ENCODE results near the gene IQCH. TPM values are rescaled to one million over a fixed set of nuclear protein-coding genes. Genes with fewer than 3 reads are reported as not detected.

IQCH gene
- polyA plus RNA-seq, 1 of the 3 experiments (the other 2 are of a cell fraction): 0.81 TPM

DNA sequence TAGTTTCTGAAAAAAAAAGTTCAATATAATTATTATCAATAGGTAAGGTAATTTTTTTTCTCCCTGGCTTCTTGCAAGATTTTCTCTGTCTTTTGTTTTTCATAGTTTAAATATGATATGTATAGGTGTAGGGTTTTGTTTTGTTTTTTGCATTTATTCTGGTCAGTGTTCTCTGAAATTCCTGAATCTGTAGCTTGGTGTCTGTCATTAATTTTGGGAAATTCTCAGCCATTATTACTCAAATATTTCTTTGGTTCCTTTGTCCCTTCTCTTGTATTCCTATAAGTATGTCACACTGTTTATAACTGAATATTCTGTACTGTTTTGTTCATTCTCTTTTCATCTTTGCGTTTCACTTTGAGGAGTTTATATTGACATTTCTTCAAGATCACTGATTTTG, 22.1 kb downstream of the IQCH start (continued):
- TF ChIP-seq, protein P1, sequence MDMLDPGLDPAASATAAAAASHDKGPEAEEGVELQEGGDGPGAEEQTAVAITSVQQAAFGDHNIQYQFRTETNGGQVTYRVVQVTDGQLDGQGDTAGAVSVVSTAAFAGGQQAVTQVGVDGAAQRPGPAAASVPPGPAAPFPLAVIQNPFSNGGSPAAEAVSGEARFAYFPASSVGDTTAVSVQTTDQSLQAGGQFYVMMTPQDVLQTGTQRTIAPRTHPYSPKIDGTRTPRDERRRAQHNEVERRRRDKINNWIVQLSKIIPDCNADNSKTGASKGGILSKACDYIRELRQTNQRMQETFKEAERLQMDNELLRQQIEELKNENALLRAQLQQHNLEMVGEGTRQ (IDR thresholded peaks at IDR 0.05; ENCODE audit: borderline replicate concordance, low read depth, low read length): no peak
- TF ChIP-seq FOXM1 (IDR thresholded peaks at IDR 0.05; ENCODE audit: low read depth): no peak
- no peak for TF ChIP-seq JUND (IDR thresholded peaks at IDR 0.05)

DNA sequence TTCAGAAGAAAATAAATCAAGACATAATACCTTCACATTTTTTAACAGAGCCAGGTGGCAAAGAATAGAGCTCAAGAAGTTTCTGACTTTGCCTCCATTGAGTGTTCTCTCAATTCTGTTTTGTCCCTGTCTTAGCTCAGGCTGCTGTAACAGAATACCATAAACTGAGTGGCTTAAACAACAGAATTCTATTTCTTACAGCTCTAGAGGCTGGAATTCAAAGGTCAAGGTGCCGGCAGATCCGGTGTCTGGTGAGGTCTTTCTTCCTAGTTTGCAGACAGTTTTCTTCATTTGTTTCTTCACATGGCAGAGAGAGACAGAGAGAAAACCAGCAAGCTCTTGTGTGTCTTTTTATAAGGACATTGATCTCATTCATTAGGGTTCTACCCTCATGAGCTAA, 25.6 kb downstream of the IQCH start:
- no peak overlapping the region for H3K4me3 ChIP-seq (ENCODE audit: low read depth in 2 of 2, low read length in 1 of 2)
- no peak overlapping the region for H3K9ac ChIP-seq
- H3K4me2 ChIP-seq: no peak overlapping the region
- ChIA-PET POLR2A (no interaction called here), CTCF (interaction anchor here (0.9 to 1.6 kb wide), 6 partner anchors 11 to 334 kb away, joined by 3 to 6 read pairs (median 4); no protein-coding TSS in a partner anchor)
- WGBS (ENCODE audit: low lambda C conversion rate): 94% methylated on average over 2 of the region's 2 CpGs
- H3K79me2 ChIP-seq (ENCODE audit: insufficient read depth): no peaks in the 10 kb centered on the region
- no peaks in the 10 kb centered on the region for H4K20me1 ChIP-seq (ENCODE audit: insufficient read depth)
- no peaks in the 10 kb centered on the region for H3K4me1 ChIP-seq (ENCODE audit: control insufficient read depth in 1 of 2, insufficient read depth in 2 of 2, low read depth in 1 of 2, low read length in 1 of 2)
- no peaks in the 10 kb centered on the region for H3K9me3 ChIP-seq
- H3K9me2 ChIP-seq: no peaks in the 10 kb centered on the region
- H3K36me3 ChIP-seq (replicated peaks in 1 of 2; ENCODE audit: control insufficient read depth in 1 of 2, insufficient read depth in 2 of 2, low read length in 1 of 2): peaks cover 0 to 2% of the 10 kb centered on the region in 2 experiments
- no peaks in the 10 kb centered on the region for H3K27me3 ChIP-seq (ENCODE audit: insufficient read depth)
- no peak for DNase-seq
- peaks cover 4% of the 10 kb centered on the region for H3F3A ChIP-seq (replicated peaks; ENCODE audit: insufficient read depth)
- no peak overlapping the region for H2AFZ ChIP-seq (ENCODE audit: low read depth)
- H3K27ac ChIP-seq (ENCODE audit: low read depth in 2 of 2, low read length in 1 of 2): no peak overlapping the region
- TF ChIP-seq FOXM1 (IDR thresholded peaks at IDR 0.05; ENCODE audit: low read depth) (no peak), POLR2AphosphoS5 (IDR thresholded peaks at IDR 0.05; ENCODE audit: low read depth, low read length) (no peak), SMC3 (IDR thresholded peaks at IDR 0.05; ENCODE audit: low read depth, low read length) (no peak), MXI1 (IDR thresholded peaks at IDR 0.05; ENCODE audit: low read depth, low read length) (no peak), FOXJ3 (CRISPR knock-in tag; IDR thresholded peaks at IDR 0.05) (no peak), EZH2phosphoT487 (IDR thresholded peaks at IDR 0.05; ENCODE audit: borderline replicate concordance, low read depth) (no peak), NFIC (IDR thresholded peaks at IDR 0.05; ENCODE audit: borderline replicate concordance) (no peak), FOSL2 (IDR thresholded peaks at IDR 0.05; ENCODE audit: borderline replicate concordance, low read depth) (no peak), RXRA (IDR thresholded peaks at IDR 0.05; ENCODE audit: borderline replicate concordance, low read depth) (no peak), JUND (IDR thresholded peaks at IDR 0.05) (no peak), EP300 (IDR thresholded peaks at IDR 0.05; ENCODE audit: borderline replicate concordance in 1 of 2, low read depth in 1 of 2, low read length in 1 of 2) (no peak), GABPA (IDR thresholded peaks at IDR 0.05; ENCODE audit: low read depth) (no peak)
- TF ChIP-seq, protein P2, sequence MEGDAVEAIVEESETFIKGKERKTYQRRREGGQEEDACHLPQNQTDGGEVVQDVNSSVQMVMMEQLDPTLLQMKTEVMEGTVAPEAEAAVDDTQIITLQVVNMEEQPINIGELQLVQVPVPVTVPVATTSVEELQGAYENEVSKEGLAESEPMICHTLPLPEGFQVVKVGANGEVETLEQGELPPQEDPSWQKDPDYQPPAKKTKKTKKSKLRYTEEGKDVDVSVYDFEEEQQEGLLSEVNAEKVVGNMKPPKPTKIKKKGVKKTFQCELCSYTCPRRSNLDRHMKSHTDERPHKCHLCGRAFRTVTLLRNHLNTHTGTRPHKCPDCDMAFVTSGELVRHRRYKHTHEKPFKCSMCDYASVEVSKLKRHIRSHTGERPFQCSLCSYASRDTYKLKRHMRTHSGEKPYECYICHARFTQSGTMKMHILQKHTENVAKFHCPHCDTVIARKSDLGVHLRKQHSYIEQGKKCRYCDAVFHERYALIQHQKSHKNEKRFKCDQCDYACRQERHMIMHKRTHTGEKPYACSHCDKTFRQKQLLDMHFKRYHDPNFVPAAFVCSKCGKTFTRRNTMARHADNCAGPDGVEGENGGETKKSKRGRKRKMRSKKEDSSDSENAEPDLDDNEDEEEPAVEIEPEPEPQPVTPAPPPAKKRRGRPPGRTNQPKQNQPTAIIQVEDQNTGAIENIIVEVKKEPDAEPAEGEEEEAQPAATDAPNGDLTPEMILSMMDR (IDR thresholded peaks at IDR 0.05): no peak

DNA sequence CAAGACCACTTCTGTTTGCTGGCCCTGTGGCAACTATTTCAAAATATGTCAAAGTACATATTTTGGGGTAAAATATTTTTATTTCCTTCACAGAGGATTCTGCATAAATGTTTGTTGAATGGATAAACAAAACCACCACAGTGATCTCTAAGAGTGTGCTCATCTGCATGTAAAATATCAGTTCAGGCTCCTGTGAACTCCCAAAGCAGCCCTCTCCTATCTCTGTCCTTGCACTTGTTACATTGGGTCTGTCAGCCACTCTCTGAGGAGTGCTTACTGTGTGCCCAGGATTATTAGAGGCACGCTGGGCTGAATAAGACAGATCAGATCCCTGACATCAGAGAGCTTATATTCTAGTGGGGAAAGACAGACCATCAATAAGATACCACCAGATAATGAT, 27.1 kb downstream of the IQCH start:
- no peak overlapping the region for H2AFZ ChIP-seq (ENCODE audit: low read depth)
- POLR2A ChIA-PET: no interaction called here
- no peaks in the 10 kb centered on the region for H4K20me1 ChIP-seq (ENCODE audit: insufficient read depth)
- no peak overlapping the region for H3K9ac ChIP-seq
- CTCF ChIA-PET: interaction anchor here (1.1 to 1.8 kb wide), 4 partner anchors 12 to 335 kb away, joined by 3 to 6 read pairs (median 4); no protein-coding TSS in a partner anchor
- no peaks in the 10 kb centered on the region for H3K79me2 ChIP-seq (ENCODE audit: insufficient read depth)
- TF ChIP-seq, protein P3, sequence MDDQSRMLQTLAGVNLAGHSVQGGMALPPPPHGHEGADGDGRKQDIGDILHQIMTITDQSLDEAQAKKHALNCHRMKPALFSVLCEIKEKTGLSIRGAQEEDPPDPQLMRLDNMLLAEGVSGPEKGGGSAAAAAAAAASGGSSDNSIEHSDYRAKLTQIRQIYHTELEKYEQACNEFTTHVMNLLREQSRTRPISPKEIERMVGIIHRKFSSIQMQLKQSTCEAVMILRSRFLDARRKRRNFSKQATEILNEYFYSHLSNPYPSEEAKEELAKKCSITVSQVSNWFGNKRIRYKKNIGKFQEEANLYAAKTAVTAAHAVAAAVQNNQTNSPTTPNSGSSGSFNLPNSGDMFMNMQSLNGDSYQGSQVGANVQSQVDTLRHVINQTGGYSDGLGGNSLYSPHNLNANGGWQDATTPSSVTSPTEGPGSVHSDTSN (IDR thresholded peaks at IDR 0.05): no peak
- TF ChIP-seq JUND (IDR thresholded peaks at IDR 0.05) (no peak), FOSL2 (IDR thresholded peaks at IDR 0.05; ENCODE audit: borderline replicate concordance, low read depth) (no peak), NFIC (IDR thresholded peaks at IDR 0.05; ENCODE audit: borderline replicate concordance) (no peak), RAD21 (IDR thresholded peaks at IDR 0.05; ENCODE audit: low read length) (no peak), MEF2A (IDR thresholded peaks at IDR 0.05; ENCODE audit: borderline replicate concordance, low read depth) (no peak)
- TF ChIP-seq, protein P4, sequence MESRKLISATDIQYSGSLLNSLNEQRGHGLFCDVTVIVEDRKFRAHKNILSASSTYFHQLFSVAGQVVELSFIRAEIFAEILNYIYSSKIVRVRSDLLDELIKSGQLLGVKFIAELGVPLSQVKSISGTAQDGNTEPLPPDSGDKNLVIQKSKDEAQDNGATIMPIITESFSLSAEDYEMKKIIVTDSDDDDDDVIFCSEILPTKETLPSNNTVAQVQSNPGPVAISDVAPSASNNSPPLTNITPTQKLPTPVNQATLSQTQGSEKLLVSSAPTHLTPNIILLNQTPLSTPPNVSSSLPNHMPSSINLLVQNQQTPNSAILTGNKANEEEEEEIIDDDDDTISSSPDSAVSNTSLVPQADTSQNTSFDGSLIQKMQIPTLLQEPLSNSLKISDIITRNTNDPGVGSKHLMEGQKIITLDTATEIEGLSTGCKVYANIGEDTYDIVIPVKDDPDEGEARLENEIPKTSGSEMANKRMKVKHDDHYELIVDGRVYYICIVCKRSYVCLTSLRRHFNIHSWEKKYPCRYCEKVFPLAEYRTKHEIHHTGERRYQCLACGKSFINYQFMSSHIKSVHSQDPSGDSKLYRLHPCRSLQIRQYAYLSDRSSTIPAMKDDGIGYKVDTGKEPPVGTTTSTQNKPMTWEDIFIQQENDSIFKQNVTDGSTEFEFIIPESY (IDR thresholded peaks at IDR 0.05; ENCODE audit: borderline replicate concordance, low read depth): no peak
- no peak overlapping the region for H3K4me2 ChIP-seq
- H3K4me3 ChIP-seq (ENCODE audit: low read depth in 2 of 2, low read length in 1 of 2): no peak overlapping the region
- no peaks in the 10 kb centered on the region for H3K9me2 ChIP-seq
- no peaks in the 10 kb centered on the region for H3K36me3 ChIP-seq (replicated peaks in 1 of 2; ENCODE audit: control insufficient read depth in 1 of 2, insufficient read depth in 2 of 2, low read length in 1 of 2)
- no peaks in the 10 kb centered on the region for H3K4me1 ChIP-seq (ENCODE audit: control insufficient read depth in 1 of 2, insufficient read depth in 2 of 2, low read depth in 1 of 2, low read length in 1 of 2)
- DNase-seq: no peak
- WGBS (ENCODE audit: low lambda C conversion rate): 95% methylated on average over 1 of the region's 1 CpG
- H3F3A ChIP-seq (replicated peaks; ENCODE audit: insufficient read depth): peaks cover 4% of the 10 kb centered on the region
- H3K27me3 ChIP-seq (ENCODE audit: insufficient read depth): no peaks in the 10 kb centered on the region
- no peak overlapping the region for H3K27ac ChIP-seq (ENCODE audit: low read depth in 2 of 2, low read length in 1 of 2)
- no peaks in the 10 kb centered on the region for H3K9me3 ChIP-seq
